ENCODE results near the gene HSPB1. TPM values are rescaled to one million over a fixed set of nuclear protein-coding genes. Genes with fewer than 3 reads are reported as not detected.

HSPB1 gene
- polyA plus RNA-seq (2013, experiment 1 of 2): 203 TPM
- 252 TPM for polyA plus RNA-seq (2013, experiment 2 of 2)

DNA sequence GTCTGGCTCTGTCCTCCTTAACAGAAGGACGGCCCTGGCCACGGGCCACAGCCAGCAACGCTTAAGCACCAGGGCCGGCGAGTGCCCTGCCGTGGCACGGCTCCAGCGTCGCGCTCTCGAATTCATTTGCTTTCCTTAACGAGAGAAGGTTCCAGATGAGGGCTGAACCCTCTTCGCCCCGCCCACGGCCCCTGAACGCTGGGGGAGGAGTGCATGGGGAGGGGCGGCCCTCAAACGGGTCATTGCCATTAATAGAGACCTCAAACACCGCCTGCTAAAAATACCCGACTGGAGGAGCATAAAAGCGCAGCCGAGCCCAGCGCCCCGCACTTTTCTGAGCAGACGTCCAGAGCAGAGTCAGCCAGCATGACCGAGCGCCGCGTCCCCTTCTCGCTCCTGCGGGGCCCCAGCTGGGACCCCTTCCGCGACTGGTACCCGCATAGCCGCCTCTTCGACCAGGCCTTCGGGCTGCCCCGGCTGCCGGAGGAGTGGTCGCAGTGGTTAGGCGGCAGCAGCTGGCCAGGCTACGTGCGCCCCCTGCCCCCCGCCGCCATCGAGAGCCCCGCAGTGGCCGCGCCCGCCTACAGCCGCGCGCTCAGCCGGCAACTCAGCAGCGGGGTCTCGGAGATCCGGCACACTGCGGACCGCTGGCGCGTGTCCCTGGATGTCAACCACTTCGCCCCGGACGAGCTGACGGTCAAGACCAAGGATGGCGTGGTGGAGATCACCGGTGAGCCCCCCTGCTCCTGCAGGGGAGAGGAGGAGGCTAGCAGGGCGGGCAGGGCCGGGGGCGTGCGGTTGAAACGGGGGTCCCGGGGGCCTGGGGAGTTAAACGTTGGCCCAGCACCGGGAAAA is at the start of gene HSPB1:
Gene HSPB1 (plus strand): TSS at position 327 of the 855 bp plus-strand sequence. CDS start 40 bp downstream, at position 367.
- Histone ChIP-seq H3K36me3 (ENCODE audit: insufficient read depth, low read length) (peaks cover 7% of the 10 kb centered on the region), H3K4me3 (ENCODE audit: low read length) (peak within 1 kb of the TSS; percentile 59), H3K9me3 (ENCODE audit: insufficient read depth, low read depth, low read length) (no peaks in the 10 kb centered on the region), H3K4me1 (ENCODE audit: insufficient read depth, low read length) (peaks cover 17% of the 10 kb centered on the region), H3K9ac (ENCODE audit: low read depth, low read length) (peak within 1 kb of the TSS; percentile 38; the same call in 1 of the 2 replicates), H3K27me3 (ENCODE audit: insufficient read depth, low read length) (peaks cover 11% of the 10 kb centered on the region; the same call in 1 of the 2 replicates), H3K27ac (ENCODE audit: low read depth, low read length) (peak within 1 kb of the TSS; percentile 65; the same call in 1 of the 2 replicates)
- WGBS: 1% methylated on average over 75 of the region's 75 CpGs

DNA sequence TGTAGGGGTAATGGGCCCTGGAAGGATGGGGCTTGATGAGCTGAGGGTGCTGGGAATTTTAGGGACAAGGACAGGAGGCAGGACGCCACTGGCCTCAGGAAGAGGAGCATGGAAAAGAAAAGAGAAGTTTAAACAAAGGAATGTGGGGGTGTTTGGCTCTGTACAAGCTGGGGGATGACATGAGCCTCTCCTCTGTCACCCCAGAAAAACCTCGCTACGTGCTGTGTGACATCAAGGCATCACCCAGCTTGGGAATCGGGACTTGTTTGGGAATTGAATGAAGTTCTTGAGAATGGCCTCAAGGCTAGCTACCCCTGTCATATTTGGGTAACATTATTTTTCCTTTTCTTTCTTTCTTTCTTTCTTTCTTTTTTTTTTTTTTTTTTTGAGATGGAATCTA is 47.7 kb upstream of the HSPB1 start:
- Histone ChIP-seq H3K27me3 (ENCODE audit: insufficient read depth, low read length) (no peaks in the 10 kb centered on the region), H3K9me3 (ENCODE audit: insufficient read depth, low read depth, low read length) (no peaks in the 10 kb centered on the region), H3K36me3 (ENCODE audit: insufficient read depth, low read length) (peaks cover 3% of the 10 kb centered on the region; the same call in 1 of the 2 replicates), H3K27ac (ENCODE audit: low read depth, low read length) (no peak overlapping the region), H3K9ac (ENCODE audit: low read depth, low read length) (no peak overlapping the region), H3K4me3 (ENCODE audit: low read length) (no peak overlapping the region), H3K4me1 (ENCODE audit: insufficient read depth, low read length) (no peaks in the 10 kb centered on the region; the same call in 1 of the 2 replicates)
- WGBS: 96% methylated on average over 4 of the region's 4 CpGs

DNA sequence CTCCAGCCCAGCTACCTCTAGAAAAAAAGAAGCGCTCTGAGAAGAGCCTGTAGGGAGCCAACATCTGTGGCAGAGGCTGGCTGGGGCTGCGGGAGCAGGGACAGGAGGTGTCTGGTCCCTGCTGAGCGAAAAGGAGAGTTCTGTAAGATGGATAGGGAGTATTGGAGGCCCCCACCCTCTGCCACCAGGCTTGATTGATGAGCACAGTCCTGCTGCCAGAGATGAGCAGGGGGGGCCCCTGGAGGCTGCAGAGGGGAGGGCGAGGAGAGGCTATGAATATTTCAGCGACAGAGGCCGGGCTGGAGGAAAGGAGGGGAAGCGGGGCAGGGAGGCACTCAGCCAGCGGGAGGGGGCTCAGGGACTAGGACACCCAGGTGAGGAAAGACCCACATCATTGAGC is 44.5 kb upstream of the HSPB1 start:
- H3K27me3 ChIP-seq (ENCODE audit: insufficient read depth, low read length): no peaks in the 10 kb centered on the region
- no peak overlapping the region for H3K9ac ChIP-seq (ENCODE audit: low read depth, low read length)
- no peak overlapping the region for H3K27ac ChIP-seq (ENCODE audit: low read depth, low read length)
- peaks cover 3% of the 10 kb centered on the region; the same call in 1 of the 2 replicates for H3K36me3 ChIP-seq (ENCODE audit: insufficient read depth, low read length)
- H3K9me3 ChIP-seq (ENCODE audit: insufficient read depth, low read depth, low read length): no peaks in the 10 kb centered on the region
- WGBS: 54% methylated on average over 8 of the region's 8 CpGs
- H3K4me3 ChIP-seq (ENCODE audit: low read length): no peak overlapping the region
- H3K4me1 ChIP-seq (ENCODE audit: insufficient read depth, low read length): no peaks in the 10 kb centered on the region

DNA sequence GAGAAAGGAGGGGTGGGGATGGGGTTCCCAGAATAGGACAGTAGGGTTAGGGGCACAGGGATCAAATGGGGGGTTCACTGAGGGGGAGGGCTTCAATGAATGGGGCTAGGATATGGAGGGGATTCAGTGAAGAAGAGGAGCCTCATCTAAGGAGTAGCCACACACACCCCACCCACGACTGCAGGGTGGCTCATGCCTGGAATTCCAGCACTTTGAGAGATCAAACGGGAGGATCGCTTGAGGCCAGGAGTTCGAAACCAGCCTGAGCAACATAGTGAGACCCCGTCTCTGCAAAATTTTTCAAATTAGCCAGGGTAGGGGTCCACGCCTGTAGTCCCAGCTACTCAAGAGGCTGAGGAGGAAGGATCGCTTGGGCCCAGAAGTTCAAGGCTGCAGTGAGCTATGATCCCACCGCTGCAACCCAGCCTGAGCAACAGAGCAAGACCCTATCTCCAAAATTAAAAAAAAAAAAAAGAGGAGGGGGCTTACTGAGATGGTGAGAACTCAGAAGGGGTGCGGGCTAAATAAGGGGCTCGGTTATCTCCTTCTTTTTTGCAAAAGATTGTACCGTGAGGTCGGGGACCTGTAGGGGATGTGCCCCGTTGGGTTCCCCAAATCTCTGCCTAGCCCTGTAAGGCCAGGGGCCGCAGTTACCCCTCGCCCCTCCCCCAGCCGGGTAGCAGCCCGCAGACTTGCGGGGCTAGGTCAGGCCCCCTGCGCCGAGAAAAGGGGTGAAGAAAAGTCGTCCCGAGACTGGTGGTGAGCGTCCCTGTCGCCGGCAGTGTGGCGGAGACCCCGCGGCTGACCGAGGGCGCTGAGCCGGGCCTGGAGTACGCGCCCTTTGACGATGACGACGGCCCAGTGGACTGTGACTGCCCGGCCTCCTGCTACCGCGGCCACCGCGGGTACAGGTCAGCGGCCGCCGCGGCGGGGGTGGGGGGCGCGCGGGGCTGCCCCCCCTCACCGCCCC is 43.1 kb upstream of the HSPB1 start:
- H3K27me3 ChIP-seq (ENCODE audit: insufficient read depth, low read length): no peaks in the 10 kb centered on the region
- H3K9me3 ChIP-seq (ENCODE audit: insufficient read depth, low read depth, low read length): no peaks in the 10 kb centered on the region
- 16% methylated on average over 45 of the region's 50 CpGs for WGBS
- peaks cover 3% of the 10 kb centered on the region; the same call in 1 of the 2 replicates for H3K36me3 ChIP-seq (ENCODE audit: insufficient read depth, low read length)
- no peaks in the 10 kb centered on the region for H3K4me1 ChIP-seq (ENCODE audit: insufficient read depth, low read length)
- peak overlapping the region; percentile 55 for H3K27ac ChIP-seq (ENCODE audit: low read depth, low read length)
- H3K9ac ChIP-seq (ENCODE audit: low read depth, low read length): peak overlapping the region; percentile 73
- peak overlapping the region; percentile 68 for H3K4me3 ChIP-seq (ENCODE audit: low read length)

DNA sequence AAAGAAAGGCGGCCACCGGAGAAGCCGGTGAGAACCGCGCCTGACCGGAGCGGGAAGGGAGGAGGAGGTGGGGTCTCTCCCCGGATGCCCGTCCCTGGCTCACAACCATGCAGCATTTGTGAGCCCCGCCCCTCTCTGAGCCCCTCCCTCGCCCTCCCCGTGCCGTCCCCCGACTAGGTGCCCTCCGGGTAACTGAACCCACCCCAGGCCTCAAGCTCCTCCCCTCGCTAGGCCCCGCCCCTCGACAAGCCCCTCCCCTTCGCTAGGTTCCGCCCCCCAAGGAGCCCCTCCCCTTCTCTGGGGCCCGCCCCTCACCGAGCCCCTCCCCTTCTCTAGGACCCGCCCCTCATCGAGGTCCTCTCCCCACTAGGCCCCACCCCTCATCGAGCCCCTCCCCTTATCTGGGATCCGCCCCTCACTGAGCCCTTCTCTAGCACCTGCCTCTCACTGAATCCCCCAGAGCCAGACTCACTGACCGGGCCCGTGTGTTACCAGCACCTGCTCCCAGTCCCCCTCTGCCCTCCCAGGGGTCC is 42.2 kb upstream of the HSPB1 start:
- no peaks in the 10 kb centered on the region for H3K4me1 ChIP-seq (ENCODE audit: insufficient read depth, low read length)
- peak overlapping the region; percentile 68 for H3K4me3 ChIP-seq (ENCODE audit: low read length)
- no peak overlapping the region for H3K9ac ChIP-seq (ENCODE audit: low read depth, low read length)
- peaks cover 3% of the 10 kb centered on the region; the same call in 1 of the 2 replicates for H3K36me3 ChIP-seq (ENCODE audit: insufficient read depth, low read length)
- no peak overlapping the region for H3K27ac ChIP-seq (ENCODE audit: low read depth, low read length)
- H3K9me3 ChIP-seq (ENCODE audit: insufficient read depth, low read depth, low read length): no peaks in the 10 kb centered on the region
- H3K27me3 ChIP-seq (ENCODE audit: insufficient read depth, low read length): no peaks in the 10 kb centered on the region
- WGBS: 2% methylated on average over 26 of the region's 28 CpGs

DNA sequence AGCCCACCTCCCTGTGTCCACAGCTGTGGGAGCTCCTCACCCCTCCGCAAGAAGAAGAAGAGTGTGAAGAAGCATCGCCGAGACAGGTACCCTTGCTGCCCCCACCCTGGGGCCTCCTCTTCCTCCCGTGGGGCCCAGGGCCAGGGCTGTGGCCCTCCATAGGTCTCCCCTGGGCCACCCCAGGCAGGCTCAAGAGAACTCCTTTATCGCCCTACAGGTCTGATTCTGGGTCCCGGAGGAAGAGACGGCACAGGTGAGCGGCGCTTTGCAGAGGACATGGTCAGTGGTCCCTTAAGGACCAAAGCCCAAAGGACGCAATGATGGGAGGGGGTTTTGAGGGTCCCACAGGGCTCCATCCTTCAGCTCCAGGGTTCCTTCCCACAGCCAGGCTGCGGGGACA is 41.1 kb upstream of the HSPB1 start:
- 94% methylated on average over 11 of the region's 11 CpGs for WGBS
- H3K9ac ChIP-seq (ENCODE audit: low read depth, low read length): no peak overlapping the region
- no peaks in the 10 kb centered on the region for H3K27me3 ChIP-seq (ENCODE audit: insufficient read depth, low read length)
- H3K27ac ChIP-seq (ENCODE audit: low read depth, low read length): no peak overlapping the region
- H3K9me3 ChIP-seq (ENCODE audit: insufficient read depth, low read depth, low read length): no peaks in the 10 kb centered on the region
- H3K4me3 ChIP-seq (ENCODE audit: low read length): no peak overlapping the region
- H3K36me3 ChIP-seq (ENCODE audit: insufficient read depth, low read length): peaks cover 3% of the 10 kb centered on the region; the same call in 1 of the 2 replicates
- no peaks in the 10 kb centered on the region for H3K4me1 ChIP-seq (ENCODE audit: insufficient read depth, low read length)

DNA sequence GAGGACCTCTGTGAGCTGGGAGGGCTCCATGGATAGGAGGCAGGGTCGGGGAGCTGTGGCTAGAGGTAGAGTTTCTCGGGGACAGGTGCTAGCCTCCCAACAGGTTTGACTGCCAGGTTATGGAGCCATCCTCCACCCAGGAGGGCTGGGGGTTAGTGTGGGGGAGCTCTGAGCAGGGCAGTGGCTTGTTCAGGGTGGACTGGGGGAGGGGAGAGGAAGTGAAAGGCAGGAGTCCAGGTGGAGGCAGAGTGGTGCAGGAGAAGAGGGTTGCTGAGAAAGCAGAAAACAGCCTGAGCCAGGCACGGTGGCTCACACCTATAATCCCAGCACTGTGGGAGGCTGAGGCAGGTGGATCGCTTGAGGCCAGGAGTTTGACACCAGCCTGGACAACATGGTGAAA is 40.5 kb upstream of the HSPB1 start:
- H3K9ac ChIP-seq (ENCODE audit: low read depth, low read length): no peak overlapping the region
- WGBS: 60% methylated on average over 4 of the region's 4 CpGs
- peaks cover 4% of the 10 kb centered on the region for H3K27me3 ChIP-seq (ENCODE audit: insufficient read depth, low read length)
- H3K27ac ChIP-seq (ENCODE audit: low read depth, low read length): no peak overlapping the region
- H3K4me1 ChIP-seq (ENCODE audit: insufficient read depth, low read length): no peaks in the 10 kb centered on the region; the same call in 1 of the 2 replicates
- no peaks in the 10 kb centered on the region for H3K9me3 ChIP-seq (ENCODE audit: insufficient read depth, low read depth, low read length)
- peaks cover 2% of the 10 kb centered on the region; the same call in 1 of the 2 replicates for H3K36me3 ChIP-seq (ENCODE audit: insufficient read depth, low read length)
- H3K4me3 ChIP-seq (ENCODE audit: low read length): no peak overlapping the region

DNA sequence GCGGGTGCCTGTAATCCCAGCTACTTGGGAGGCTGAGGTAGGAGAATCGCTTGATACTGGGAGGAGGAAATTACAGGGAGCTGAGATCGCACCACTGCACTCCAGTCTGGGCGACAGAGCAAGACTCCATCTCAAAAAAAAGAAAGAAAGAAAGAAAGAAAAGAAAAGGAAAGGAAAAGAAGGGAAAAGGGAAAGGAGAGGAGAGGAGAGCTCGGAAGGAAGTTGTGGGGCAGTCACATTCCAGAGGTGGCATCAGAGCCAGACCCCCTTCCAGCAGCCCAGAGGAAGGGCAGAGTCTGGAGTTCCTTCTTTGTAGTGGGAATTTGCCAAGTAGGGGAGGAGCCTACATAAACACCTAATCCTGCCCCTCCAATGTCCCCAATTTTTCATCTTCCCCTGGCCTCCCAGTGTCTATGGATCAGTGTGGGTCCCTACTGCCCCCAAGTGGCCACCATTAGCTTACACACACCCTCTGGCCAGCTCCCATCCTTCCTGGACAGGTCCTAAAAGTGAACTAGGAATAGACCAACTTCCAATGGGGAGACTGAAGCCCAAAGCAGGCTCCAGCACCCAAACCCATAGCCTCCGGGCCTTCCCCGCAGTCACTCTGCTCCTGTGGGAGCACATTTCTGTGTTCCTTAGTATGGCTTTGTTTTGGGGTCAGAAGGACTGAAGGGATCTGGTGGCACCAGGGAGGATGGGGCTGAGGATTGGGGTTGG is 39.6 kb upstream of the HSPB1 start:
- Histone ChIP-seq H3K27ac (ENCODE audit: low read depth, low read length) (no peak overlapping the region), H3K27me3 (ENCODE audit: insufficient read depth, low read length) (peaks cover 12% of the 10 kb centered on the region), H3K4me1 (ENCODE audit: insufficient read depth, low read length) (no peaks in the 10 kb centered on the region; the same call in 1 of the 2 replicates), H3K9me3 (ENCODE audit: insufficient read depth, low read depth, low read length) (no peaks in the 10 kb centered on the region), H3K9ac (ENCODE audit: low read depth, low read length) (no peak overlapping the region), H3K4me3 (ENCODE audit: low read length) (no peak overlapping the region), H3K36me3 (ENCODE audit: insufficient read depth, low read length) (no peaks in the 10 kb centered on the region)
- WGBS: 70% methylated on average over 7 of the region's 7 CpGs

DNA sequence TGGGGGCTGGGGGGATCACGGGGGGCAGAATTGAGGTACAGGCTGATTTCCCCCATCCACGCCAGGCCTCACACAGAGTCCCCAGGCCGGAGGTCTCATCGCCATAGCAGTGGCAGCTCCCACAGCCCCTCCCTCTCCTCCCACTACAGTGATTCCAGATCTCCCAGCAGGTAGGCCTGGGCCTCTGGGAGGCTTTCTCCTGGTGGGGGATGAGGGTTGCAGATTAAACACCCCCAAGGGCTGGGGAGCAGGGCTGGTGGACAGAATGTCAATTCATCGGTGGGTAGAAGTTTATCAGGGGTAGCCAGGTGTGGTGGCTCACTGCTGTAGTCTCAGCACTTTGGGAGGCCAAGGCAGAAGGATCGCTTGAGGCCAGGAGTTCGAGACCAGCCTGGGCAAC is 37.2 kb upstream of the HSPB1 start:
- H3K4me3 ChIP-seq (ENCODE audit: low read length): no peak overlapping the region
- H3K4me1 ChIP-seq (ENCODE audit: insufficient read depth, low read length): peaks cover 19% of the 10 kb centered on the region
- H3K27ac ChIP-seq (ENCODE audit: low read depth, low read length): no peak overlapping the region
- H3K9me3 ChIP-seq (ENCODE audit: insufficient read depth, low read depth, low read length): no peaks in the 10 kb centered on the region
- no peaks in the 10 kb centered on the region for H3K36me3 ChIP-seq (ENCODE audit: insufficient read depth, low read length)
- 92% methylated on average over 6 of the region's 7 CpGs for WGBS
- H3K27me3 ChIP-seq (ENCODE audit: insufficient read depth, low read length): peaks cover 27% of the 10 kb centered on the region
- no peak overlapping the region for H3K9ac ChIP-seq (ENCODE audit: low read depth, low read length)

Measured in HUES64 (cell line).